Measurements from ENCODE around the gene GNPTAB.

GNPTAB gene

DNA sequence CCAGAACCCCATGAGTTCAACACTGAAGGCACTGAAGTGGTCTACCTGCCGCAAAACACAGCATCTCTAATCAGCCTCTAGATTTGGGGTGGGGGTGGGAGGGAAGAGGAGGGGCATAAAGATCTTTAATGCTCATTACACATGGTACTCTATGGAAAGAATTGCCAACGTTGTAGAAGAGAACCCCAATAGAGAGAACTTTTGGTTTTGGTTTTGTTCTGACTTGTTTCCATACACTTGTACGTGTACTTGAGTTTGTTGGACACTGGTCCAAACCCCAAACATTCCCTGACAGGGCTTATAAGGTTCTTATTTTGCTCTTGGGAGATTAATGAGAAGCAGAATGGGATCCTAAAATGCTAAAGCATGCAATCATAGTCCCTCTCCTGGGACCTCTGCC is 31.0 kb downstream of the GNPTAB start:
- H3K9me3 ChIP-seq (ENCODE audit: control insufficient read depth in 1 of 2, low read length in 2 of 2): no peaks in the 10 kb centered on the region
- H3K36me3 ChIP-seq (ENCODE audit: control insufficient read depth in 1 of 2, insufficient read depth in 2 of 2, low read length in 2 of 2): peaks cover 0 to 4% of the 10 kb centered on the region in 2 donors
- no peak overlapping the region for H3K27ac ChIP-seq (ENCODE audit: low read length)
- no peaks in the 10 kb centered on the region for H3K27me3 ChIP-seq (ENCODE audit: low read depth, low read length)
- no peaks in the 10 kb centered on the region for H3K4me1 ChIP-seq (ENCODE audit: control insufficient read depth in 1 of 2, insufficient read depth in 2 of 2, low read length in 2 of 2)
- no peak overlapping the region for H3K4me3 ChIP-seq (ENCODE audit: low read depth in 1 of 2, low read length in 2 of 2)

DNA sequence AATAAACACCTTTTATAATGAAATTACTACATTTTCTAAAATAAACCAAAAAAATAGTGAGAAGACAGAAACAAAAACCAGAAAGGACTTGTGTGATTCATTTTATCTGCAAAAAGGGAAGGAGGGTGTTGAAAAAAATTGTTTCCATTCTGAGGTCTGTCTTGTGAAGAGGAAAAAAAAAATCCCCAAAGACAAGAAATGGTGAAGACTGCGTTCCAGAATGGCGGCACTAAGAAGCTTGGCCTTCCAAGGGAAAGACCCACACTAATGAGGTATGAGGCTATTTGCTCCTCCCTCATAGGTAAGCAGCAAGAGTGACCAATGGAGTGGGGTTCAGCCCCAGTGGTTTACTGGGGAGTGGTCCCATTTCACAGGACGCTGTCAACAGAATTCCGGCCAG is 35.0 kb downstream of the GNPTAB start:
- no peak overlapping the region for H3K4me3 ChIP-seq (ENCODE audit: low read depth in 1 of 2, low read length in 2 of 2)
- H3K27me3 ChIP-seq (ENCODE audit: low read depth, low read length): no peaks in the 10 kb centered on the region
- no peaks in the 10 kb centered on the region for H3K4me1 ChIP-seq (ENCODE audit: control insufficient read depth in 1 of 2, insufficient read depth in 2 of 2, low read length in 2 of 2)
- H3K27ac ChIP-seq (ENCODE audit: low read length): no peak overlapping the region
- peaks cover 0 to 4% of the 10 kb centered on the region in 2 donors for H3K36me3 ChIP-seq (ENCODE audit: control insufficient read depth in 1 of 2, insufficient read depth in 2 of 2, low read length in 2 of 2)
- H3K9me3 ChIP-seq (ENCODE audit: control insufficient read depth in 1 of 2, low read length in 2 of 2): no peaks in the 10 kb centered on the region

DNA sequence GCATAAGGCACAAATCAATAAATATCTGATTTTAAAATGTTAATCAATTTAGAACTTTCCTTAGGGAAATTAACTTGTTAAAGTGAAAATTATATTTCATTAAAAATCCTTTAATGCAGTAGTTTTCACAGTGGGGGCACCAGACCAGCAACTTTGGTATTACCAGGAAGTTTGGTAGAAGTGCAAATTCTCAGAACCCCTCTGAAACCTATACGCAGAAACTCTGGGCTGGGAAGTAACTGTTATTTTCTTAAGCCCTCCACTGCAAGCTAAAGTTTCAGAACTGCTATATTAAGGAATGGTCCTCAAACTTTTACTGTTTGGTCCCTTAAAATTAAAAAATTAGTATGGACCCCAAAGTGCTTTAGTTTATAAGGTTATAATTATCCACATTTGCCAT is 35.7 kb downstream of the GNPTAB start:
- no peak overlapping the region for H3K27ac ChIP-seq (ENCODE audit: low read length)
- H3K9me3 ChIP-seq (ENCODE audit: control insufficient read depth in 1 of 2, low read length in 2 of 2): no peaks in the 10 kb centered on the region
- H3K36me3 ChIP-seq (ENCODE audit: control insufficient read depth in 1 of 2, insufficient read depth in 2 of 2, low read length in 2 of 2): peaks cover 0 to 4% of the 10 kb centered on the region in 2 donors
- no peaks in the 10 kb centered on the region for H3K27me3 ChIP-seq (ENCODE audit: low read depth, low read length)
- no peaks in the 10 kb centered on the region for H3K4me1 ChIP-seq (ENCODE audit: control insufficient read depth in 1 of 2, insufficient read depth in 2 of 2, low read length in 2 of 2)
- no peak overlapping the region for H3K4me3 ChIP-seq (ENCODE audit: low read depth in 1 of 2, low read length in 2 of 2)

DNA sequence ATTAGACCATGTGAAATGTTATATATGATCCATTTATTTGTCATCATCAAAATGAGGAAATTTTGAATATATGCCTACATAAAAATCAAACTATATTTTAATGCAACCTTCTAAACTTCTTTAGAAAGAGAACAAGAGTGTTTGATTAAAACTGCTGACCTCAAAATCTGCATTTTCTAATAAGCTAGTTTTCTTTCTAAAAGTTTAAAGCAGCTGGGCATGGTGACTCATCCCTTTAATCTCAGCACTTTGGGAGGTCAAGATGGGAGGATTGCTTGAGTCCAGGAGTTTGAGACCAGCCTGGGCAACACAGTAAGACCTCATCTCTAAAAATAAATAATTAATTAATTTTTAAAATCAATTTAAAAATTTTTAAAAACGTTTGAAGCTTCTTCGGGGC is 36.2 kb downstream of the GNPTAB start:
- Histone ChIP-seq H3K27me3 (ENCODE audit: low read depth, low read length) (no peaks in the 10 kb centered on the region), H3K4me3 (ENCODE audit: low read depth in 1 of 2, low read length in 2 of 2) (no peak overlapping the region), H3K9me3 (ENCODE audit: control insufficient read depth in 1 of 2, low read length in 2 of 2) (no peaks in the 10 kb centered on the region), H3K36me3 (ENCODE audit: control insufficient read depth in 1 of 2, insufficient read depth in 2 of 2, low read length in 2 of 2) (peaks cover 0 to 4% of the 10 kb centered on the region in 2 donors), H3K27ac (ENCODE audit: low read length) (no peak overlapping the region), H3K4me1 (ENCODE audit: control insufficient read depth in 1 of 2, insufficient read depth in 2 of 2, low read length in 2 of 2) (no peaks in the 10 kb centered on the region)

DNA sequence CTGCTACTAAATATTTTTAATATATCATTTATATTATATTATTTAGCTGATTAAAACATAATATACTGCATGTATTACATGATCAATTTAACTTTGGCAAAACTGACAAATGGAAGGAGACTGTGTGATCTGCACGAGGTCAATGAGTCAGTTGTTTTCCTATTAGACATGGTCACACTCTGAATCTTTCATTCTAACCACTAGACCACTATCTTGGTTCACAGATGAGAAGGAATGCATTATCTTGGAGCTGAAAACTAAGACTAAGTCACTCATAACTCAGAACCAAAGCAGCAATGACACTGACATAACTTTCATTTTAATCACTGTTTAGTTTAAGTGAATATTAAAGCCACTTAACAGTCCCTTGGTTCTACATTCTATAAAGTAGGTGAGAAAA is 37.4 kb downstream of the GNPTAB start:
- Histone ChIP-seq H3K27ac (ENCODE audit: low read length) (no peak overlapping the region), H3K27me3 (ENCODE audit: low read depth, low read length) (no peaks in the 10 kb centered on the region), H3K36me3 (ENCODE audit: control insufficient read depth in 1 of 2, insufficient read depth in 2 of 2, low read length in 2 of 2) (peaks cover 3 to 11% of the 10 kb centered on the region in 2 donors), H3K4me1 (ENCODE audit: control insufficient read depth in 1 of 2, insufficient read depth in 2 of 2, low read length in 2 of 2) (no peaks in the 10 kb centered on the region), H3K9me3 (ENCODE audit: control insufficient read depth in 1 of 2, low read length in 2 of 2) (no peaks in the 10 kb centered on the region), H3K4me3 (ENCODE audit: low read depth in 1 of 2, low read length in 2 of 2) (no peak overlapping the region)

DNA sequence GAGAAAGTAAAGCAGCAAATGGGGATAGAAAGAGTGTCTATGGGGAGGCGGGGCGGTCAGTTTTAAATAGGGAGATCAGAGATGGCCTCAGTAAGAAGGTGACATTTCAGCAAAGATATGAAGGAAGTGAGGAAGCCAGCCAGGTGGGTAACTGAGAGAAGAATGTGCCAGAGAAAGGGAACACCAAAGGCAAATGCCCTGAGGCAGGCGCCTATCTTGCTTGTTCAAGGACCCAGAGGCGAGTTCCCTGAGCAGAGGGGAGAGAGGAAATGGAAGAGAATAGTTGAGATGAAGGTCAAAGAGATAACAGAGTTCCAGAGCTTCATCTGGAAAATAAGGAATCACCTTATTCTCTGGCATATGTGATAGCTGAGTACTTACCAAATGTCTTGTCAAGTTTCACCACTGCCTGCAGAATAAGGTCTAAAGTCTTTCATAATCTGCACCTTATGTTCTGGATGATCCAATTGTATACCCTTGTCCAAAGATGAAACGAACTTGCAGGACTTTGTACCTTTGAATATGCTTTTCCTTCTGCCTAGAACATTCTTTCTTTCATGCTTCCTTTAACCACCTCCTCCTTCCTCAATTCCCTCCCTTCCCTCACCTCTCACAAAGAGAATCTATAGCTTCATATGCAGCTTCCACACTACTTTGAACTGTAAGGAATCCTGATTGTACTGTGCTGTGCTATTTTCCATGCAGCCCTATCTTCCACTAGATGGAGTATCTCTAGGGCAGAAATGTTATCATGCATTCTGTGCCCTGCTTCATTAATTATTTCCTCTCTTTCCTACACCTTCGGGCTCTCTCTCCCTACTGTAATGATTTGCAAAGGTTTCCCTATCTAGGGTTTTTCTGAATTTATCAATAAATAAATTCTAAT is 38.5 kb downstream of the GNPTAB start:
- H3K9me3 ChIP-seq (ENCODE audit: control insufficient read depth in 1 of 2, low read length in 2 of 2): no peaks in the 10 kb centered on the region
- no peaks in the 10 kb centered on the region for H3K4me1 ChIP-seq (ENCODE audit: control insufficient read depth in 1 of 2, insufficient read depth in 2 of 2, low read length in 2 of 2)
- no peak overlapping the region for H3K27ac ChIP-seq (ENCODE audit: low read length)
- peaks cover 3 to 15% of the 10 kb centered on the region in 2 donors for H3K36me3 ChIP-seq (ENCODE audit: control insufficient read depth in 1 of 2, insufficient read depth in 2 of 2, low read length in 2 of 2)
- H3K27me3 ChIP-seq (ENCODE audit: low read depth, low read length): no peaks in the 10 kb centered on the region
- H3K4me3 ChIP-seq (ENCODE audit: low read depth in 1 of 2, low read length in 2 of 2): no peak overlapping the region

DNA sequence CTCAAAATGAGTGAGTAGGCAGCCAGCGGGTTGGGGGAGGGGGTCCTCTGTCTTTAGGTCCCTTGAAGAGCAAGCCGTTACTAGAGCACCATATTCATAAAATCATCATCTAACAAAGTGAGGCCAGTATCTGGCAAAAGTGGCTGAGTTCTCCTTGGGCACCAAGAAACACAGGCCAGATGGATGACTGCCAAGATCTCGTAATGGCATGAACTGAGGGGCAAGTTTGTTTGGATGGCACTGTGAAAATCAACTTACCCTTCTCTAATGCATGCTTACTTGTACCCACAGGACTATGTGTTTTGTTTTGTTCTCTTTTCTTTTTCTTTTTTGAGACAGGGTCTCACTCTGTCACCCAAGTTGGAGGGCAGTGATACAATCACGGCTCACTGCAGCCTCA is 41.6 kb downstream of the GNPTAB start:
- Histone ChIP-seq H3K4me3 (ENCODE audit: low read depth in 1 of 2, low read length in 2 of 2) (no peak overlapping the region), H3K27me3 (ENCODE audit: low read depth, low read length) (no peaks in the 10 kb centered on the region), H3K36me3 (ENCODE audit: control insufficient read depth in 1 of 2, insufficient read depth in 2 of 2, low read length in 2 of 2) (peaks cover 3 to 25% of the 10 kb centered on the region in 2 donors), H3K27ac (ENCODE audit: low read length) (no peak overlapping the region), H3K9me3 (ENCODE audit: control insufficient read depth in 1 of 2, low read length in 2 of 2) (no peaks in the 10 kb centered on the region), H3K4me1 (ENCODE audit: control insufficient read depth in 1 of 2, insufficient read depth in 2 of 2, low read length in 2 of 2) (no peaks in the 10 kb centered on the region)

DNA sequence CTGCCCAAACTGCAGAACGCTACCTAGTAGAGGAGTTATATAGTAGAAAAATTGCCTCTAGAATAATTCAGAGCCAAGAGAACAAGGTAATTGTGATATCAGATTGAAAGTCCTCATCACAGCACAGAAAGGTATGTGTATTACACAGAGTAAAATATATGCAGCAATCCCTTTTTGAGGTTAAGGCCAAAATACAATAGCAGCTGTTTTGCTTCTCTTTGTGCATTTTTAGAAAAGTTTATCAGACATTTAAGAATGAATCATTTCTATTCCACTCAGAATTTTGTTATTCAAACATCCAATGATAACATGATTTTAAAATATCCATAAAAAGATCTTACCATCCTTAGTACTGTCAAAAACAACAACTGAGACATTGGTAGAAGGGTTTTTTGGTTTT is 45.1 kb downstream of the GNPTAB start:
- peaks cover 3 to 32% of the 10 kb centered on the region in 2 donors for H3K36me3 ChIP-seq (ENCODE audit: control insufficient read depth in 1 of 2, insufficient read depth in 2 of 2, low read length in 2 of 2)
- H3K27ac ChIP-seq (ENCODE audit: low read length): no peak overlapping the region
- H3K9me3 ChIP-seq (ENCODE audit: control insufficient read depth in 1 of 2, low read length in 2 of 2): no peaks in the 10 kb centered on the region
- H3K4me1 ChIP-seq (ENCODE audit: control insufficient read depth in 1 of 2, insufficient read depth in 2 of 2, low read length in 2 of 2): no peaks in the 10 kb centered on the region
- H3K4me3 ChIP-seq (ENCODE audit: low read depth in 1 of 2, low read length in 2 of 2): no peak overlapping the region
- H3K27me3 ChIP-seq (ENCODE audit: low read depth, low read length): no peaks in the 10 kb centered on the region

DNA sequence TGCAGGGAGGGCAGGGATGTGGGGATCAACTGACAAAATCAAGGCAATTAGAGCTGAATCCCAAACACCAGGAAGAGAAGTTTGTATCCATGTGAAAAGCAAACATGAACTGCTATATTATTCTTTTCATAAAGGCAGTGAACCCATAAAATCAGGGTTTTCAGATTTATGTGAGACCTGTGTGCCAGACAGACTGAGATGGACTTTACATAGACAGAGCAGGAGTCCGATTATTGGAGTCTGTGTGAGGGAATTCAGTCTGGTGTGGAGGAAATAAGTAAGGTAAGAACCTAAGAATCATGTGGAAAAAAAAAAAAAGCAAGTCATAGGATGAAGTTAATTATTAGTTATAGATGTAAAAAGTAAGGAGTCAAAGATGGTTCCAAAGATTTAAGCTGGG is 46.4 kb downstream of the GNPTAB start:
- H3K4me3 ChIP-seq (ENCODE audit: low read depth in 1 of 2, low read length in 2 of 2): no peak overlapping the region
- no peaks in the 10 kb centered on the region for H3K4me1 ChIP-seq (ENCODE audit: control insufficient read depth in 1 of 2, insufficient read depth in 2 of 2, low read length in 2 of 2)
- H3K36me3 ChIP-seq (ENCODE audit: control insufficient read depth in 1 of 2, insufficient read depth in 2 of 2, low read length in 2 of 2): peaks cover 3 to 32% of the 10 kb centered on the region in 2 donors
- no peaks in the 10 kb centered on the region for H3K9me3 ChIP-seq (ENCODE audit: control insufficient read depth in 1 of 2, low read length in 2 of 2)
- H3K27me3 ChIP-seq (ENCODE audit: low read depth, low read length): no peaks in the 10 kb centered on the region
- no peak overlapping the region for H3K27ac ChIP-seq (ENCODE audit: low read length)

DNA sequence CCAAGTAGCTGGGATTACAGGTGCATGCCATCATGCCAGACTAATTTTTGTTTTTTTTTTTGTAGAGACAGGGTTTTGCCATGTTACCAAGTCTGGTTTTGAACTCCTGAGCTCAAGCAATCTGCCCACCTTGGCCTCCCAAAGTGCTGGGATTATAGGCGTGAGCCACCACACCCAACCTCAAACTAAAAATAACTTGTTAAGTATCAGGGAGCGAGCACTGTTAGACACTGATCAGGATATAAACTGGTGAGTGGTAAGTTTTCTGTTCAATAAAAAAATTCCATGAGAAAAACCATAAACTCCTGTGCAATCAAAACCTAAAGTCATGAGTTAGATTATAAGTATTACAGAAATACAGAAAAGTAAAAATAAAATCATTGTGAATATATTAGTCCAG is 46.9 kb downstream of the GNPTAB start:
- Histone ChIP-seq H3K36me3 (ENCODE audit: control insufficient read depth in 1 of 2, insufficient read depth in 2 of 2, low read length in 2 of 2) (peaks cover 0 to 32% of the 10 kb centered on the region in 2 donors), H3K4me1 (ENCODE audit: control insufficient read depth in 1 of 2, insufficient read depth in 2 of 2, low read length in 2 of 2) (no peaks in the 10 kb centered on the region), H3K27ac (ENCODE audit: low read length) (no peak overlapping the region), H3K27me3 (ENCODE audit: low read depth, low read length) (no peaks in the 10 kb centered on the region), H3K9me3 (ENCODE audit: control insufficient read depth in 1 of 2, low read length in 2 of 2) (no peaks in the 10 kb centered on the region), H3K4me3 (ENCODE audit: low read depth in 1 of 2, low read length in 2 of 2) (no peak overlapping the region)

DNA sequence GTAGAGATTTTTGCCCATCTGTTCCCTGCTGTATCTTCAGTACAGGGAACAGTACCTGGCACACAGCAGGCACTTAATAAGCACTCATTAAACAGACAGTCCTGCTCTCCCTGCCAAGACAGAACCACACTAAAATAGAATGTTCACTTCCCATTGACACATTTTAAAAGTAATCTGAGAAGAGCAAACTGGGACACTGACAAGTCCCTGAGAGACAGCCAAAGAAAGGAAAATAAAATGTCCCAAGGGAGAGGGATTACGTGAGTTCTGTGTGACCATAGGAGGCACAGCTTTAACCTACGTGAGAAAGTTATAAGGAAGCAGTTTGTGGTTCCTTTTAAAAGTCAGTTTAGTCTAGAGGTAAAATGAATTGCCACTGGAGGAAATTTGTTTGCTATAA is 47.6 kb downstream of the GNPTAB start:
- Histone ChIP-seq H3K27me3 (ENCODE audit: low read depth, low read length) (no peaks in the 10 kb centered on the region), H3K27ac (ENCODE audit: low read length) (no peak overlapping the region), H3K4me3 (ENCODE audit: low read depth in 1 of 2, low read length in 2 of 2) (no peak overlapping the region), H3K36me3 (ENCODE audit: control insufficient read depth in 1 of 2, insufficient read depth in 2 of 2, low read length in 2 of 2) (peaks cover 0 to 27% of the 10 kb centered on the region in 2 donors), H3K4me1 (ENCODE audit: control insufficient read depth in 1 of 2, insufficient read depth in 2 of 2, low read length in 2 of 2) (no peaks in the 10 kb centered on the region), H3K9me3 (ENCODE audit: control insufficient read depth in 1 of 2, low read length in 2 of 2) (no peaks in the 10 kb centered on the region)

DNA sequence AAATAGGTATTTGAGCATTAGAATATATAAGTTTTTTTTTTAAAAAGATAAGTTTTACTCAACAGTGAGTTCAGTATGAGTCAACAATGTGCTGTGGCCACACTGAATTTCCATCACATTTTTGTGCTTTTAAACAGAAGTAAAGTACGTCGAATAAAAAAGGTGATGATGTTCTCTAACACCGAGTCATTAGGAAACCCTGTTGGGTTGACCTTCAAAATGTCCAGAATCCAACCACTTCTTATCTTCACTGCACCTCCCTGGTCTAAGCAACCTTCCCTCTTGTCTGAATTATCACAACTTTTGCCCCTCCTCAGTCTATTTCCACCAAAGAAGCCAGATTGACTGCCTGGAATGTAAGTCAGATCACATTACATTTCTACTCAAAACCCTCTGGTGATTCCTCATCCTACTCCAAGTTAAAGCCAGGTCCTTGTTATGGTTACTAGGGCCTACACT is 48.5 kb downstream of the GNPTAB start:
- H3K4me3 ChIP-seq (ENCODE audit: low read depth in 1 of 2, low read length in 2 of 2): no peak overlapping the region

More for the DNA sequence above, 48.5 kb downstream of the GNPTAB start:
- Histone ChIP-seq H3K9me3 (ENCODE audit: control insufficient read depth in 1 of 2, low read length in 2 of 2) (no peaks in the 10 kb centered on the region), H3K27ac (ENCODE audit: low read length) (no peak overlapping the region), H3K4me1 (ENCODE audit: control insufficient read depth in 1 of 2, insufficient read depth in 2 of 2, low read length in 2 of 2) (no peaks in the 10 kb centered on the region), H3K36me3 (ENCODE audit: control insufficient read depth in 1 of 2, insufficient read depth in 2 of 2, low read length in 2 of 2) (peaks cover 8 to 26% of the 10 kb centered on the region in 2 donors), H3K27me3 (ENCODE audit: low read depth, low read length) (no peaks in the 10 kb centered on the region)

Measured in muscle layer of duodenum (tissue), 2 donors.